Muscle of back (tissue), 11 donors: ENCODE data around the gene FAM227B. TPM values are rescaled to one million over a fixed set of nuclear protein-coding genes. Genes with fewer than 3 reads are reported as not detected.
"Not testable (repeated sequence)": the region's sequence is repeated elsewhere in the genome, so short reads cannot be mapped to it uniquely, and the experiment has no call there.

Experiments
- DNase-seq, 3 donors: peaks; one replicate each; pipeline versions ENCODE4 v3.0.0 to v3.0.0-alpha.2; 2013
- polyA plus RNA-seq, 10 donors: library from polyadenylated mRNA; unstranded; fragments of 120-200 nt; gene quantifications; one replicate each; pipeline ENCODE4 v1.2.1, GENCODE V29; 2013; ENCODE audit not compliant: insufficient read length in 10 of 10

Gene FAM227B
- polyA plus RNA-seq, 10 donors, result 6.5 to 9.0 (median 7.1) TPM

DNA sequence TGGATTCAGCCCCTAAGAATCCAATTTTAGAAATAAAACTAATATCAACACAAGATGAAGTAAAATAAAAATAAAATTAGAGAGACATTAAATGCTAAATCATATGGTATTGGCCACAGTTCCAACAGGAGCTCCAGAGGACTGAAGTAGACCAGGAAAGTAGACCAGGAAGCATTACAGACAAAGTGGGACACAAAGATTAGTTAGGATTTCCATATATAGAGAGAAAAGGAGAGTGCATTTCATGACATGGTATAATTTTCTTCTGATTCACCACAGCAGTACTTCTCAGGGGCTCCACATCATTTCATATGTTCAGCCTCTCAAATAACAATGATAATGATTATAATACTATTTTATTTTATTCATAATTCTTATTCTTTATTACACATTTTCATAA is 179.3 kb downstream of the FAM227B start:
- DNase-seq, result no peak

DNA sequence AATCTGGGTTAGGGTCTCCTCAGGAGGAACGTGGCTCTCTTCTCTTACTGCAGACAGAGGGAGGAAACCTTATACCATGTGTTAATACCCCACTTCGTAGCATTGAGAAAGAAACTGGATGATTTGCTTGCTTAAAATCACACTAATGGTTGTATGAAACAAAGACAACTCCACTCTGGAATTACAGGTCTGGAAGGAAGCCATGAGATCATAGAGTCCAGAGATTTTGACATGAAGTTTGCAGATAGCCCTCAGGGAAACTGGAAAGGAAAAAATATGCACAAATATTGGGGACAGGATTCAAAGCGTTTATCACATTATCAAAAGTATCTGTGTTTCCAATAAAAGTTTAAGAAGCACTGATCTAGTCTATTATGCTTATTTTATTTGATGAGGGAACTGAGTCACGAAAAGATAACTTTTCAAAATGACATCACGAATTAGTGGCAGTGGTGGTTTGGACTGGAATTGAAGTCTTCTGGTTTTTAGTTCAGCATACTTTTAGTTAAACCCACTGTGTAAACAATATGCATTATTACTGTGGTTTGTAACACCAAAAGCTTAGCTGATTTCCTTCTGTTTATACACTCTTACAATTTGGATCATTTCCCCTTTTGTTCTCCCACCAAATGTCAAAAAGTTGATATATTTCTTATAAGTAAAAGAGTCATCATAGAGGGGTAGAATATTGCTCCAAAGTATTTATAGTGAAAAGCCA is 180.8 kb downstream of the FAM227B start:
- DNase-seq, result no peak

DNA sequence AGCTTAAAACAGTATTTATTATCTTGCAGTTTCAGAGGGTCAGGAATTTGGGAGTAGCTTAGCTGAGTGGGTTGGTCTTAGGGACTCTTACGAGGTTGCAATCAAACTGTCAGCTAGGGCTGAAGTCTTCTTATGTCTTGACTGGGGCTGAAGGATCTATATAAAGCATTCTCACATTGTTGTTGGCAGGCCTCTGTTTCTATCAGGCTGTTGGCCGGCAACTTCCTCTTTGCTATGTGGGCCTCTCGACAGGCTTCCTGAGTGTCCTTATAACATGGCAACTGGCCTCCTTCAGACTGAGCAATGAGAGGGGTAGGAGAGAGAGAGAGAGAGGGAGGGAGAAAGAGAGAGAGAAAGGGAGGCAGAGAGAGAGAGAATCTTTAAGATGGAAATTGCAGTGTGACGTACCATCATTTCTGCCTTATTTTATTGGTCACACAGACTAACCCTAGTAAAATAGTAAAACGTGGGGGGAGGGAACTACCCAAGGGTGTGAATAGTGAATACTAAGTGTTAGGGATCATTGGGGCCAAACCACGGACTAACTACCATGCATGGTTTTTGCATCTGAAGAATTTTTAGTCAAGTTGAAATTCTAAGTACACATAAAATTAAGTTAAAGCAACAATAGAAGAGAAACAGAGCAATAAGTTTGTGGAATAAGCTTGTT is 181.5 kb downstream of the FAM227B start:
- peak in 1 of 3 donors; percentile 67 for DNase-seq

DNA sequence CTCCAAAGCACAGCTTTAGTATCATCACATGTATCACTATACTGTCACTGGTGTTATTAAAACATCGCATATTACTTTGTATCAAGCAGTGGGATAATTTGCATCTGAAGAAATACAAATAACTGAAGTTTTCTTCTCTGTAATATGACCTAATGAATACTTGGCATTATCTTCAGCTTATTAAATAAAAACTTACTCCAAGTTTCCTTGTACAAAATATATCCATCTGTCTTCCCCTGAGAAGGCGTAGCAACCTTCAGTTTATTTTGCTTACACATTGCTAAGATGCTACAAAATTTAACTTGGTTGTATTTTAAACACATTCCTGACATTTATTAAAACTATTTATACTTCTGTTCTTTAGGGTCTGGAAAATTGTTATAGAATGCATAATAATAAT is 183.9 kb downstream of the FAM227B start:
- peak in 1 of 3 donors; percentile 67 for DNase-seq

DNA sequence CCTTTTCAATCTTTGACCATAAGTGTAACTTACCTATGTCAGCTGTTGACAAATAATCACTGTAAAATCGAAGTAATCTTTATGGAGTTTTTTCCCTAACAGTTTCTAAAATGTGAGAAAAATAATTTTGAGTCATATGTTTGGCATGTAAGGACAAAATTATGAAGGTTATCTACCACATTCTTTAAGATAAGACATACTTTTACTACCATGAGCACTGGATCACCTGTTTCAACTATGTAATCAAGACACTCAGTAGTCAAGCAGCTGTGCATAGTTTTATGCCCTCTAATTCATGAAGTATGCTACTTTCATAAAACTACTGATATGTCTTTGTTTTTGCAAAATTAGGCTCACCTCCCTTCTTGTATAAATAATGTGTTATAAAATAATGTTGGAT is 185.4 kb downstream of the FAM227B start:
- DNase-seq, result no peak

DNA sequence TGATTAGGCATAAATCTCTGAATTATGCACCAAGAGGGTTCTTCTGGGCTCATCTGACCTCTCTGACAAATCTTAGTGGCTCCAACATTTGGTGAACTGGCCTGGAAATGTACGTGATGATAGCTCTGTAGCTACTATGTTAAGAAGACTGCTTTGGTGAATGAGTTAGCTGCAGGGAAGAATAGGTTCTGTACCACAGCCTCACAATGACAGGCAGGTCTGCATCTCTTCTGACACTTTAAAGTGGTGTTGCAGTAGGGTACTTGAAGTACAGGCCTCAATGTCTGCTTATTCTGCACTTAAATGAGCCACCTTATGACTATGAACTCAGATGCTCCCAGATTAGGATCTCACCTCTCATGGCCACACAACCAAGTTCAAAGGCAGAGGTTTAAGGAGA is 190.6 kb downstream of the FAM227B start:
- no peak for DNase-seq

DNA sequence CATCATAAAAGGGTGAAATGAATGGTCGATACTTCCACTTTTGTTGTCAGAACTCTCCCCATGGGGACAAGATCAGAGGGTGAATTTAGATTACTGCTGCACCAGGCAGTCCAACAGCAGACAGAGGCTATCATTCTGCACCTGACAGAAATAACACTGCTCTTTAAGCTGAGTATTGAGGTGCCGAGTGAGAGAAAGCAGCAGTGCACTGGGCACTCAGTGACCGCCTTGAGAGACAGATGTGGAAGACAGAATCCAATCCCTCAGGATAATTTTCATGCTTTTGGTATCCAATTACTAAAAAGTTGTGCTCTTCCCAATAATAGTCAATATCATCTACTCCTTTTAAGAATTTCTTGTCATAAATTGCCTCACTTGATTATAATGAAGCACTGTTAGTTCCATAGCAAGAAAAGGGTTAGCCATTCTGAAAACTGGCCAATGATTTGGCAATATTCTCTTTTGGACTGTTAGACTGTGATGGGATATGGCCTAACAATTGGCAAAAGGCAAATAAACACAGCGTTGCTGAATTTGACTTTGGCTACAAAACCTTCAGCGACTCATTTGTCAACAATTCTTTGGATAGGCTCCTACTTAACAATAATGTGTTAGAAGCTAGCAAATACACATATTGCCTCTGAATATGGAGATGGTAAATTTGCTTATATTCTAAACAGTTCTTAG is 192.1 kb downstream of the FAM227B start:
- peak in 1 of 3 donors; percentile 74 for DNase-seq

DNA sequence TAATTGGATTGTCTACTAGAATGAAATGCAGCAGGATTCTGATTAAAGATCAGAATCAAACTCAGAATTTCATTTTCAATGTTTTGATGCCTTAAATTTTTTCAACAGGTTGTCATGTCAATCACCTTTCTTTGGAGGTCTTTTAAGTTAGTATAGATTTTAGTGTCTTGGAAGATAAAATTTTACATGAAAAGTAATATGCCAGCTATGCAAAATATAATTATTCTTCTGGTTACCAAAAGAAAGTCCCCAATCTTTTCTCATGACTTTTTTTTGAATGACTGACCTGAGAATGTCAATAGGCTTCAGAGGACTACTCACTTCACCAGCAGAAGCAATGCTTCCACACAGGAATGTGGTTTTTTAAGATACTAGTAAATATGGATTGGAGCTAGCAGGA is 193.2 kb downstream of the FAM227B start:
- no peak for DNase-seq

DNA sequence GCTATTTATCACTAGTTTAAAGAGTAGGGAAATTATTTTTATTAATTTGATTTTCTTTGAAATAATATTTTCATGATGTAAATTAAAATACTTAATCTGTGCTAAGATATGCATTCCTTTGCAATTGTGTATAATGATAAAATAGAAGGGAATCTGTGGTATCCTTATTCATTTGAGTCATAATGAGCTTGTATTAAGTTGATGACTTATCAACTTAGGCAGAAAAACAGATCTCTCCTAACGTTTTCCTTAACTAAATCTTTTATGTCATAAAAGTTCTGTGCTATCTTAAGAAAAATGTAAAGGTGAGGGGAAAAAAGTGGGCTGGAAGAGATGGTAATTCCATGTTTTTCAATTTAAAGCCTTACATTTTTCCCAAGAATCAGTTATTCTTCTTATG is 195.7 kb downstream of the FAM227B start:
- DNase-seq, result peak in 1 of 3 donors; percentile 32

DNA sequence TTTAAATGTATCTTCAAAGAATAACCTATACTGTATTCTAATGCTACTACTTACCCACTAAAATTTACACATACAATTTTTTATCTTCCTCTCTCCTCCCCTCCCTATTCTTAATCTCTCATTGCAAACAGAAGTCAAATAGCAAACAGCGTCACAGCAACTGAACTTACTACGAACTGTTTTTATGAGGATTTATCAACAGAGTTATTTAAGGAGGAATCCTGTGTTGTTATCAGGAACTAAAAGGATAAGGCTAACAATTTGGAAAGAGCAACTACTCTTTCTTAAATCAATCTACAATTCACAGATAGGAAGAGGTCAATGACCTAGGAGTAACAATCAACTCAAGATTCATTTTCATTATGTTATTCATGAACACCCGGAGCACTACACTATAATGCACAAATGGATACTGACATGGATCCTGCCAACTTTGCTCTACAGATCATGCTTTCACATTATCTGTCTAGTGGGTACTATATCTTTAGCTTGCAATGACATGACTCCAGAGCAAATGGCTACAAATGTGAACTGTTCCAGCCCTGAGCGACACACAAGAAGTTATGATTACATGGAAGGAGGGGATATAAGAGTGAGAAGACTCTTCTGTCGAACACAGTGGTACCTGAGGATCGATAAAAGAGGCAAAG is 196.6 kb downstream of the FAM227B start:
- DNase-seq, result peak in 1 of 3 donors; percentile 74

DNA sequence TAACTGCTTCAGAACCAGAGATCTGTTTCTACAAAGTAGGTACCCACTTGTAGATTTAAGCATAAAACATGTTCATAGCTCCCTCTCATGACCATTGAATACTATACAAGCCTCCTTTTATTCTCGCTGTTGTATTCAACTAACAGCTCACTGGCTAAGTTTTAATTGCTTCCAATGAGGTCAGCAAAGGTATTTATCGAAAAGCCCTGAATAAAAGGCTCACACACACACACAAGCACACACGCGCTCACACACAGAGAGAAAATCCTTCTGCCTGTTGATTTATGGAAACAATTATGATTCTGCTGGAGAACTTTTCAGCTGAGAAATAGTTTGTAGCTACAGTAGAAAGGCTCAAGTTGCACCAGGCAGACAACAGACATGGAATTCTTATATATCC is 197.6 kb downstream of the FAM227B start, which contains the start of gene FGF7:
TSS of gene FGF7 (plus strand) at position 222 of the 400 bp plus-strand sequence. CDS start 1,056 bp downstream, outside the sequence.
- peak; percentile 71 to 88 (median 79) for DNase-seq

DNA sequence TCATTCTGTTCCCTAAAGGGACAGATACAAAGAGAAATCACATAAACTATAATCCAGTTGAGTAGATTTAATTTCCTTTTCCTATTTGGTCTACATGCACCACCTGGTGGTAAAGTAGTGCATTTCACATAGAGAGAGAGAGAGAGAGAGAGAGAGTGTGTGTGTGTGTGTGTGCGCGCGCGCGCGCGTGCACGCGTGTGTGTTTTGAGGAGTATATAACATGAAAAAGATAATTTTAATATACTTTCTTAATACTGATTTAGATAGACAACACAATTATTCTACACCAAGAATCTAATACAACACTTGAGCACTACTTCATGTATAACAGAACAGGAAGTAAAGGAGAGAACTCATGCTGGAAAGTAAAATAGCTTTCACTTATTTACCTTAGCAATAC is 198.6 kb downstream of the FAM227B start:
- peak in 2 of 3 donors; percentile 76 to 84 for DNase-seq

DNA sequence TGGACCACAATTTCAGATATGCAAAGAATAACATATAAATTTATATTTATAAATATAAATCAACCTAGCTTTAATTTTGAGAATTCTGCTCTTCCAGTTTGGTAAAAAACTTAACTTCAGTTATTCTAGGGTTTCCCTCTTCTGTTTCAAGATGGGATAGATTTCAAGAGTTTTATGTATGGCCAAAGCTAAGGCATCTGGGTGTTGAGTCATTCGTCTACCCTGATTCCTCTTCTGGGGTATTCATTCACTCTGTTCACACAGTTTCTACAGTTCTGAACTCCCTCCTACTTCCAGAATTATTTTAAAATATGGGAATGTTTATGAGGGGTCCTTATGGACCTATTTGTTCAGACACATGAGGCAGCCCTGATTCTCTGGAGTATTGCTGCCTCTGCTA is 201.8 kb downstream of the FAM227B start:
- DNase-seq, result no peak

DNA sequence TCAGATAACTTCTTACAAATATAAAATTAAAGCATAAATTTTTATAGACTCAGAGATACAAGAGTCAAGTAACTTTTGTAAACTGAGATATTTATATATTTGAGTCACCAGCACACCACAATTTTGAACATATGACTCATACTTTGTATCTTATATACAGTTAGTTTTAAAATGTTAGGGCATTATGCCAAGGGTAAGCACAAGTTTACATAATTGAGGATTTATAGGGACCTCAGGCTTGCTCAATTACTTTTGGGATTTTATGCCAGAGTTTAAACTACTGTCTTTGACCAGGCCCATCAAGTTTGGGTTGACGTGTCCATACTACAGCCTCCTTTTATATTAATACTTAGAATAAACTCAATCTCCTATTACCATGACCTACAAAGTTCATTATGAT is 205.0 kb downstream of the FAM227B start:
- no peak for DNase-seq

DNA sequence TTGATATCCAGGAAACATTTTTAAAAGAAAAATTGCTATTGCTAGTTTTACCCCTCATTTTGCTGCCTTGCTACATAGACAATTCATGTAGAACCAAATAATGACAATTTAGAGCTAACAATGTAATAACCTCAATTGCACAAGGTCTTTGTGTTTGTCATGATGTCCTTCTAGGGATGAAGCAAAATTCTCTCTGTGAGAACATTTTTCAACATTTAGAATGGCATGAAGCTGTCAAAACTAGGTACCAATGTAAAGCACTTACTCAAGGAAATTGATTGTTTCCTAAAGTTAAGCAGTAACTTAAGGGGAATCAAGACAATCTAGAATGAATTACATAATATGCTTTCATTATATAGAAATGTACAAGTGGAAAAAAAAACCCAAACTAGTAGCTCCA is 205.5 kb downstream of the FAM227B start:
- no peak for DNase-seq

DNA sequence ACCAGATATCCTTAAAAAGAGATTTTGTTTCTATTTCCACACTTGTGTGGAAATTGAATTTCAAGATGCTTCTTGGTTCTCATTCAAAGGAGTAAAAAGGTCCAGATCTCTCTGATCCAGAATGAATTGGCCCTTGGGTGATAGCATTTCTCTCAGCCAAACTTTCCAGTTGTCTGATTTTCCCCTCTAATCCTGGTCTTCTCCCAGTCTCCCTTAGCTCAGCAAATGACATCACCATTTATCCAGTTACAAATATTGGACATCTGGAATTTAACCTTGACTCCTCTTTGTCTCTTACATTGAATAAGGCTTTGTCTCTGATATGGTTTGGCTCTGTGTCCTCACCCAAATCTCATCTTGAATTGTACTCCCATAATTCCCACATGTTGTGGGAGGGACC is 207.8 kb downstream of the FAM227B start:
- DNase-seq, result peak in 2 of 3 donors; percentile 74 to 88

DNA sequence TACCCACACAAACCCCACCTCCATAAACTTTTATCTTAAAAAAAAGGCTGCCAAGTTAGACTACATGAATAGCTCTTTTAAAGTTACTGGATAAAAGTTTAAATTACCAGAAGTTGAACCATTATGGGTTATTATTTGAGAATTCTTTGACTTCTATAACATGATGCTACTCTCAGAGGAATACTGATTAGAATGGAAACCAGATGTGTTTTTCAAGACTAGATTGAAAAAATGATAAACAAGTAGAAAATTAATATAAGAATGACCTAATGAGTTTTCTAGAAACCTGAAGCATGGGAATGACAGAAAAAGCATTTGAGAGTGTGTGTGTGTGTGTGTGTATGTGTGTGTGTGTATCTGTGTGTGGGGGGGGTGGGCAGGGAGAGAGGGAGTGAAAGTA is 210.0 kb downstream of the FAM227B start:
- peak in 1 of 3 donors; percentile 77 for DNase-seq

DNA sequence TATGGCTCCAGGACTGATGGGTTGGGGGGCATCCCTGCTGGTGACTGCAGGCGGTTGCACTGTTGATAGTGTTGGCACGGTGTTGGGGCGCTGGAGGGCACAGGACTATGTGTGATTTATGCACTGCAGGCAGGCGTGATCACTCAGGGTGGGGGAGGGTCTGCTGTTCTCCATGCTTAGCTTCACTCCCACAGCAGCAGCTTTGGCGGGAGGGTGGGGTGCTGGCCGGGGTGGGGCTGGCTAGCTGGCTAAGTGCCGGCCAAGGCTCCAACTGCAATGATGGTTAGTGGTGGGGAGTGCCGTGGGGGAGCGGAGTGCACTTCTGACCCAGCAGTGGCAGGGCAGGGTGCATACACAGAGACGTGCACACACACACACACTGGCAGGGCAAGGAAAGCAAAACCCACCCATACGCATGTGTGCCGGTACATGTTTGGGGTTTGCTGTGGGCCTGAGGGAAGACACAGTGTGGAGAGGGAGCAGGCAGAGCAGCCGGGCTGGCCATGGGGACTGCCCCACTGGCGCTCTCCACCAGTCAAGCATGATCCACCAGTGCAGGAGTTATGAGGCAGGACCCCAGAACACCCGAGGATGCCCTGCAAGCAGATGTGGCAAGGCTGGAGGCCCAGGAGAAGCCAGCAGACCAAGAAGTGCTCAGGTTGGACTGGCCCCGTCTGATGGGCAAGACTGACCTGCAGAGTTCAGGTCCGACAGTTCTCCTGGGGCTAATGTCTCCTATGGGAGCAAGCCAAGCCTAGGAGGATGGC is 214.1 kb downstream of the FAM227B start:
- no peak for DNase-seq

DNA sequence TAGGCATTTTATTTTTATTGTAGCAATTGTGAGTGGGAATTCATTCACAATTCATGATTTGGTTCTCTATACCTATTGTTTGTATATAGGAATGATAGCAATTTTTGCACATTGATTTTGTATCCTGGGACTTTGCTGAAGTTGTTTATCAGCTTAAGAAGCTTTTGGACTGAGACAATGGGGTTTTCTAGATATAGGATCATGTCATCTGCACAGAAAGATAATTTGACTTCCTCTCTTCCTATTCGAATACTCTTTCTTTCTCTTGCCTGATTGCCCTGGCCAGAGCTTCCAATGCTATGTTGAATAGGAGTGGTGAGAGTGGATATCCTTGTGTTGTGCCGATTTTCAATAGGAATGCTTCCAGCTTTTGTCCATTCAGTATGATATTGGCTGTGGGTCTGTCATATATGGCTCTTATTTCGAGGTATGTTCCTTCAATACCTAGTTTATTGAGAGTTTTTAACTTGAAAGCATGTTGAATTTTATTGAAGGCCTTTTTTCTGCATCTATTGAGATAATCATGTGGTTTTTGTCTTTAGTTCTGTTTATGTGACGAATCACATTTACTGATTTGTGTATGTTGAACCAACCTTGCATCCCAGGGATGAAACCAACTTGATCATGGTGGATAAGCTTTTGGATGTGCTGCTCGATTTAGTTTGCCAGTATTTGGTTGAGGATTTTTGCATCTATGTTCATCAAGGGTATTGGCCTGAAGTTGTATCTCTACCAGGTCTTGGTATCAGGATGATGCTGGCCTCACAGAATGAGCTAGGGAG is 217.9 kb downstream of the FAM227B start:
- not testable (repeated sequence) for DNase-seq

DNA sequence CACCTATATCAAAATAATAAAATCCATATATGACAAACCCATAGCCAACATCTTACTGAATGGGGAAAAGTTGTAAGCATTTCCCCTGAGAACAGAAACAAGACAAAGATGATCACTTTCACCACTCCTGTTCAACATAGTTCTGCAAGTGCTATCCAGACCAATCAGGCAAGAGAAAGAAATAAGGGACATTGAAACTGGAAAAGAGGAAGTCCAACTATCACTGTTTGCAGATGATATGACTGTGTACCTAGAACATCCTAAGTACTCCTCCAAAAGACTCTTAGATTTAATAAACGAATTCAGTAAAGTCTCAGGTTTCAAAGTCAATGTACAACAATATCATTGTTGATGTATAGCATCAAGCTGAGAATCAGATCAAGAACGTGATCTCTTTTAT is 233.1 kb downstream of the FAM227B start:
- DNase-seq, result no peak

DNA sequence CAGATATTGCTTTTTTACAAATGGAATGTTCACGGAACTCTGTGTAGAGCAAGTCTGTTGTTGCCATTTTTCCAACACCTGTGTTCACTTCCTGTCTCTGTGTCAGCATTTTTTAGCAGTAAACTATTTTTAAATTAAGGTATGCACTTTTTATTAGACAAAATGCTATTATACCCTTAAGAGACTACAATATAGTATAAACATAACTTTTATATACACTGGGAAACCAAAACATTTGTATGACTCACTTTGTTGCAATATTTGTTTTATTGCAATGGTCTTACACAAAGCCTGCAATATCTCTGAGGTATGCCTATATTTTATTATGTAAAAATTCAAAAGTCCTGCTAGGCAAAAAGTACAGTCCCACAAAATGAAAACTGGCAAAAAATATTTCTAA is 237.4 kb downstream of the FAM227B start:
- no peak for DNase-seq
